ENCODE data around the gene ORM1. TPM values are rescaled to one million over a fixed set of nuclear protein-coding genes. Genes with fewer than 3 reads are reported as not detected.

ORM1 gene
- total and polyA plus RNA-seq, 9 donors: 0.30 to 11.9 (median 2.1) TPM; not detected in 4

GRCh38 chr9:114334490-114334889, 11.6 kb downstream of the ORM1 start:
- 82 to 87% (median 85%) methylated on average over 8 to 9 of the region's 9 CpGs for WGBS, 3 donors

GRCh38 chr9:114335745-114336144, 12.8 kb downstream of the ORM1 start:
- Histone ChIP-seq H3K27me3 (no peaks in the 10 kb centered on the region), H3K4me3 (no peak overlapping the region), H3K4me1 (ENCODE audit: insufficient read depth) (no peaks in the 10 kb centered on the region), H3K9me3 (no peaks in the 10 kb centered on the region), H3K36me3 (no peaks in the 10 kb centered on the region), H3K27ac (no peak overlapping the region)
- TF ChIP-seq POLR2A (IDR thresholded peaks at IDR 0.05) (no peak), EP300 (IDR thresholded peaks at IDR 0.05) (no peak), CTCF (IDR thresholded peaks at IDR 0.05) (no peak)
- 51 to 63% (median 54%) methylated on average over 2 of the region's 2 CpGs for WGBS, 3 donors
- intact Hi-C loops (cut with DNase I): loop anchor here in 1 of 4 donors (5.0 kb wide), 1 partner anchor 52 kb away; the partner anchor contains the start of gene AKNA
- DNase-seq: no peak

More at GRCh38 chr9:114334490-114334889, 11.6 kb downstream of the ORM1 start:
- H3K4me1 ChIP-seq (ENCODE audit: insufficient read depth): no peaks in the 10 kb centered on the region
- H3K27ac ChIP-seq: no peak overlapping the region
- no peak for TF ChIP-seq CTCF (IDR thresholded peaks at IDR 0.05)
- no peak for TF ChIP-seq EP300 (IDR thresholded peaks at IDR 0.05)
- no peak for TF ChIP-seq POLR2A (IDR thresholded peaks at IDR 0.05)
- H3K36me3 ChIP-seq: no peaks in the 10 kb centered on the region
- intact Hi-C loops (cut with DNase I): no loop called here
- H3K4me3 ChIP-seq: no peak overlapping the region
- H3K9me3 ChIP-seq: no peaks in the 10 kb centered on the region
- DNase-seq: no peak
- H3K27me3 ChIP-seq: no peaks in the 10 kb centered on the region

GRCh38 chr9:114336157-114336556, 13.3 kb downstream of the ORM1 start:
- WGBS, 3 donors: 66 to 77% (median 72%) methylated on average over 10 of the region's 10 CpGs
- no peak for TF ChIP-seq EP300 (IDR thresholded peaks at IDR 0.05)
- intact Hi-C loops (cut with DNase I): loop anchor here in 1 of 4 donors (5.0 kb wide), 1 partner anchor 51 kb away; the partner anchor contains the start of gene AKNA
- no peaks in the 10 kb centered on the region for H3K4me1 ChIP-seq (ENCODE audit: insufficient read depth)
- no peaks in the 10 kb centered on the region for H3K9me3 ChIP-seq
- H3K27me3 ChIP-seq: no peaks in the 10 kb centered on the region
- H3K4me3 ChIP-seq: no peak overlapping the region
- no peaks in the 10 kb centered on the region for H3K36me3 ChIP-seq
- DNase-seq: no peak
- H3K27ac ChIP-seq: no peak overlapping the region

GRCh38 chr9:114336699-114337395, 13.9 kb downstream of the ORM1 start:
- intact Hi-C loops (cut with DNase I): loop anchor here in 1 of 4 donors (5.0 kb wide), 1 partner anchor 50 kb away; the partner anchor contains the start of gene AKNA
- no peak overlapping the region for H3K27ac ChIP-seq
- no peak for DNase-seq
- WGBS, 3 donors: 77 to 89% (median 81%) methylated on average over 23 of the region's 23 CpGs
- no peak for TF ChIP-seq CTCF (IDR thresholded peaks at IDR 0.05)
- no peaks in the 10 kb centered on the region for H3K36me3 ChIP-seq
- H3K27me3 ChIP-seq: no peaks in the 10 kb centered on the region
- H3K4me3 ChIP-seq: no peak overlapping the region
- no peaks in the 10 kb centered on the region for H3K9me3 ChIP-seq
- no peaks in the 10 kb centered on the region for H3K4me1 ChIP-seq (ENCODE audit: insufficient read depth)

GRCh38 chr9:114338187-114338586, 15.3 kb downstream of the ORM1 start:
- WGBS, 3 donors: 93 to 97% (median 96%) methylated on average over 2 of the region's 2 CpGs
- no peak for DNase-seq
- Histone ChIP-seq H3K9me3 (no peaks in the 10 kb centered on the region), H3K27me3 (no peaks in the 10 kb centered on the region), H3K4me1 (ENCODE audit: insufficient read depth) (no peaks in the 10 kb centered on the region), H3K4me3 (no peak overlapping the region), H3K27ac (no peak overlapping the region), H3K36me3 (no peaks in the 10 kb centered on the region)
- intact Hi-C loops (cut with DNase I): loop anchor here in 1 of 4 donors (5.0 kb wide), 1 partner anchor 49 kb away; the partner anchor contains the start of gene AKNA
- TF ChIP-seq POLR2A (IDR thresholded peaks at IDR 0.05) (no peak), EP300 (IDR thresholded peaks at IDR 0.05) (no peak), CTCF (IDR thresholded peaks at IDR 0.05) (no peak)
